ENCODE results near the gene HPCAL4.

The HPCAL4 gene

GRCh38 chr1:39695016-39695415 lies 3.8 kb upstream of the HPCAL4 start:
- Histone ChIP-seq H3K27me3 (ENCODE audit: insufficient read depth, low read depth) (peaks cover 3% of the 10 kb centered on the region; the same call in 1 of the 2 replicates), H3K27ac (peak overlapping the region; percentile 7; the same call in 1 of the 2 replicates), H3K36me3 (ENCODE audit: insufficient read depth) (no peaks in the 10 kb centered on the region), H3K79me2 (ENCODE audit: insufficient read depth, low read depth) (no peaks in the 10 kb centered on the region), H4K20me1 (ENCODE audit: insufficient read depth) (no peaks in the 10 kb centered on the region), H2AFZ (ENCODE audit: low read depth) (peak overlapping the region; percentile 7; the same call in 1 of the 2 replicates), H3K4me1 (ENCODE audit: low read depth, poor library complexity, severe bottlenecking) (peaks cover 27% of the 10 kb centered on the region), H3K9ac (no peak overlapping the region), H3K4me2 (peak overlapping the region; percentile 31; the same call in 1 of the 2 replicates), H3K4me3 (IDR thresholded peaks at IDR 0.05; ENCODE audit: insufficient read depth, low read depth, low read length) (no peak overlapping the region)
- no peak for TF ChIP-seq CTCF (conservative IDR thresholded peaks at IDR 0.05; ENCODE audit: low read depth, low read length)

GRCh38 chr1:39694026-39694425 lies 2.8 kb upstream of the HPCAL4 start:
- H3K27ac ChIP-seq: no peak overlapping the region
- H3K27me3 ChIP-seq (ENCODE audit: insufficient read depth, low read depth): peaks cover 6% of the 10 kb centered on the region; the same call in 1 of the 2 replicates
- peaks cover 27% of the 10 kb centered on the region for H3K4me1 ChIP-seq (ENCODE audit: low read depth, poor library complexity, severe bottlenecking)
- no peaks in the 10 kb centered on the region for H3K36me3 ChIP-seq (ENCODE audit: insufficient read depth)
- no peak overlapping the region for H3K4me2 ChIP-seq
- H3K79me2 ChIP-seq (ENCODE audit: insufficient read depth, low read depth): no peaks in the 10 kb centered on the region
- no peaks in the 10 kb centered on the region for H4K20me1 ChIP-seq (ENCODE audit: insufficient read depth)
- no peak overlapping the region for H2AFZ ChIP-seq (ENCODE audit: low read depth)
- TF ChIP-seq CTCF (conservative IDR thresholded peaks at IDR 0.05; ENCODE audit: low read depth, low read length): no peak
- H3K4me3 ChIP-seq (IDR thresholded peaks at IDR 0.05; ENCODE audit: insufficient read depth, low read depth, low read length): no peak overlapping the region
- no peak overlapping the region for H3K9ac ChIP-seq

- Histone ChIP-seq H3K4me1 (ENCODE audit: low read depth, poor library complexity, severe bottlenecking) (peaks cover 27% of the 10 kb centered on the region), H3K27me3 (ENCODE audit: insufficient read depth, low read depth) (peaks cover 13% of the 10 kb centered on the region; the same call in 1 of the 2 replicates), H2AFZ (ENCODE audit: low read depth) (no peak overlapping the region), H3K36me3 (ENCODE audit: insufficient read depth) (no peaks in the 10 kb centered on the region), H4K20me1 (ENCODE audit: insufficient read depth) (no peaks in the 10 kb centered on the region), H3K4me2 (0 out of 2 replicates have a peak overlapping the region, but pooled peaks have one; percentile 85), H3K9ac (no peak overlapping the region), H3K27ac (no peak overlapping the region), H3K4me3 (IDR thresholded peaks at IDR 0.05; ENCODE audit: insufficient read depth, low read depth, low read length) (no peak overlapping the region), H3K79me2 (ENCODE audit: insufficient read depth, low read depth) (no peaks in the 10 kb centered on the region)
- no peak for TF ChIP-seq CTCF (conservative IDR thresholded peaks at IDR 0.05; ENCODE audit: low read depth, low read length)
These were observed 1.2 kb upstream of the HPCAL4 start for GRCh38 chr1:39692152-39693074.

GRCh38 chr1:39690794-39691382 lies 345 bp downstream of the HPCAL4 start:
- peak overlapping the region; percentile 85 for H3K4me2 ChIP-seq
- peak overlapping the region; percentile 66 for H3K4me3 ChIP-seq (IDR thresholded peaks at IDR 0.05; ENCODE audit: insufficient read depth, low read depth, low read length)
- TF ChIP-seq CTCF (conservative IDR thresholded peaks at IDR 0.05; ENCODE audit: low read depth, low read length): no peak

More at GRCh38 chr1:39690794-39691382, 345 bp downstream of the HPCAL4 start:
- Histone ChIP-seq H3K27me3 (ENCODE audit: insufficient read depth, low read depth) (peaks cover 15% of the 10 kb centered on the region; the same call in 1 of the 2 replicates), H4K20me1 (ENCODE audit: insufficient read depth) (no peaks in the 10 kb centered on the region), H2AFZ (ENCODE audit: low read depth) (peak overlapping the region; percentile 95), H3K27ac (no peak overlapping the region), H3K36me3 (ENCODE audit: insufficient read depth) (no peaks in the 10 kb centered on the region), H3K79me2 (ENCODE audit: insufficient read depth, low read depth) (no peaks in the 10 kb centered on the region), H3K4me1 (ENCODE audit: low read depth, poor library complexity, severe bottlenecking) (peaks cover 22% of the 10 kb centered on the region), H3K9ac (peak overlapping the region; percentile 57; the same call in 1 of the 2 replicates)
